Thyroid gland (tissue), 4 donors: Measurements from ENCODE around the gene DEFB116.

Experiments used
- POLR2A ChIP-seq, 2 donors: fragments of 450-650 bp; IDR thresholded peaks; one replicate each; pipeline ENCODE4 v1.6.1; 2017; ENCODE audit warnings: antibody characterized with exemption in 2 of 2, mild to moderate bottlenecking in 2 of 2, moderate library complexity in 1 of 2
- TF ChIP-seq, protein P1 (sequence below), 6 experiments: fragments of 200-600 bp in 3 of 6; fragments of 450-650 bp in 3 of 6; sonication (generic) in 3 of 6; IDR thresholded peaks; one replicate each; pipeline ENCODE4 v1.5.1; 2016 to 2019; ENCODE audit warnings: antibody characterized with exemption in 6 of 6, mild to moderate bottlenecking in 2 of 6, inconsistent platforms in 1 of 6, moderate library complexity in 1 of 6

DNA sequence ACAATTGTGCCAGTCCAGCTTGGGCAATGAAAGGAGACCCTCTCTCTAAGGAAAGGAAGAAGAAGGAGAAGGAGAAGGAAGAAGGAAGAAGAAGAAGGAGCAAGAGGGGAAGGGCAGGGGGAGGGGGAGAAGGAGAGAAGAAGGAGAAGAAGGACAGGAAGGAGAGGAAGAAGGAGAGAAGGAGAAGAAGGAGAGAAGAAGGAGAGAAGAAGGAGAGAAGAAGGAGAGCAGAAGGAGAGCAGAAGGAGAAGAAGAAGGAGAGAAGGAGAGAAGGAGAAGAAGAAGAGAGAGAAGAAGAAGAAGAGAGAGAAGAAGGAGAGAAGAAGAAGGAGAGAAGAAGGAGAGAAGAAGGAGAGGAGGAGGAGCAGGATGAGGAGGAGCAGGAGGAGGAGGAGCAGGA lies 22.5 kb upstream of the DEFB116 start:
- TF ChIP-seq, protein P1, sequence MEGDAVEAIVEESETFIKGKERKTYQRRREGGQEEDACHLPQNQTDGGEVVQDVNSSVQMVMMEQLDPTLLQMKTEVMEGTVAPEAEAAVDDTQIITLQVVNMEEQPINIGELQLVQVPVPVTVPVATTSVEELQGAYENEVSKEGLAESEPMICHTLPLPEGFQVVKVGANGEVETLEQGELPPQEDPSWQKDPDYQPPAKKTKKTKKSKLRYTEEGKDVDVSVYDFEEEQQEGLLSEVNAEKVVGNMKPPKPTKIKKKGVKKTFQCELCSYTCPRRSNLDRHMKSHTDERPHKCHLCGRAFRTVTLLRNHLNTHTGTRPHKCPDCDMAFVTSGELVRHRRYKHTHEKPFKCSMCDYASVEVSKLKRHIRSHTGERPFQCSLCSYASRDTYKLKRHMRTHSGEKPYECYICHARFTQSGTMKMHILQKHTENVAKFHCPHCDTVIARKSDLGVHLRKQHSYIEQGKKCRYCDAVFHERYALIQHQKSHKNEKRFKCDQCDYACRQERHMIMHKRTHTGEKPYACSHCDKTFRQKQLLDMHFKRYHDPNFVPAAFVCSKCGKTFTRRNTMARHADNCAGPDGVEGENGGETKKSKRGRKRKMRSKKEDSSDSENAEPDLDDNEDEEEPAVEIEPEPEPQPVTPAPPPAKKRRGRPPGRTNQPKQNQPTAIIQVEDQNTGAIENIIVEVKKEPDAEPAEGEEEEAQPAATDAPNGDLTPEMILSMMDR (IDR thresholded peaks at IDR 0.05), result no peak
- no peak for TF ChIP-seq POLR2A (IDR thresholded peaks at IDR 0.05)
